Measurements from ENCODE around the gene TPCN1. TPM values are rescaled to one million over a fixed set of nuclear protein-coding genes. Genes with fewer than 3 reads are reported as not detected.
A peak's percentile ranks its signal among the peaks of the same experiment; 100 is the strongest.
"Not testable (repeated sequence)": the region's sequence is repeated elsewhere in the genome, so short reads cannot be mapped to it uniquely, and the experiment has no call there.

The TPCN1 gene
- total RNA-seq, 1 donor from 2014 or later: 43.1 TPM

DNA sequence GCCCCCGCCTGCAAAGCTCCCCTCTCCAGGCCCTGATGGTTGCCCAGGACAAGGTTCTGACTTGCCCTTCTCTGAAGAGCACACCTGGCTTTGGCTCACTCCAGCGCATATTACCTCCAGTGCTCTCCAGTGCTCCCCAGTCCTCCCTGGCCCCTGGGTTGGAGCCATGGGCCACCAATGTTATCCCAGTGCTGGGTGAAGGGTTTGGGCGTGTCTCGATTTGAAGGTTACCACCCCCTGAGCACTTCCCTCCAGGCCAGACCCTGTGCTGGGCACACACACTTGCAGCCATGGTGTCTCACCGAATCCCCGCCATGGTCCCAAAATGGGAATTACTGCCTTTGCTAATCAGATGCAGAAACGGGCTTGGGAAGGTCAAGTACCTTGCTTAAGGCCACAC lies 24.7 kb upstream of the TPCN1 start:
- no peak for DNase-seq (ENCODE audit: low read depth)

DNA sequence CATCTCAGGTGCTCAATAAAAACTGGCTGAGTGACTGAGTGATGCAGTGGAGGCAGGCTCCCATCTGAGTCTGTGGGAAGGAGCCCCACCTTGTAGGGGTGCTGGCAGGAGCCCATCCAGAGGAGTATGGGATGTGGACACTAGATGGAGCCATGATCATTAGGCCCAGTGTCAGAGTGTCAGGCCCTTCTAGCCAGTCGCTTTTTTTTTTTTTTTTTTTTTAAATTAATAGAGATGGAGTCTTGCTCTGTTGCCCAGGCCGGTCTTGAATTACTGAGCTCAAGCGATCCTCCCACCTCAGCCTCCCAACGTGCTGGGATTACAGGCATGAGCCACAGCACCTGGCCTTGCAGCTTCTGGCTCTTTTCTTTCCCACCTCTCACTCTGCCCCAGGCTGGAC lies 24.3 kb upstream of the TPCN1 start:
- DNase-seq (ENCODE audit: low read depth): peak; percentile 85

DNA sequence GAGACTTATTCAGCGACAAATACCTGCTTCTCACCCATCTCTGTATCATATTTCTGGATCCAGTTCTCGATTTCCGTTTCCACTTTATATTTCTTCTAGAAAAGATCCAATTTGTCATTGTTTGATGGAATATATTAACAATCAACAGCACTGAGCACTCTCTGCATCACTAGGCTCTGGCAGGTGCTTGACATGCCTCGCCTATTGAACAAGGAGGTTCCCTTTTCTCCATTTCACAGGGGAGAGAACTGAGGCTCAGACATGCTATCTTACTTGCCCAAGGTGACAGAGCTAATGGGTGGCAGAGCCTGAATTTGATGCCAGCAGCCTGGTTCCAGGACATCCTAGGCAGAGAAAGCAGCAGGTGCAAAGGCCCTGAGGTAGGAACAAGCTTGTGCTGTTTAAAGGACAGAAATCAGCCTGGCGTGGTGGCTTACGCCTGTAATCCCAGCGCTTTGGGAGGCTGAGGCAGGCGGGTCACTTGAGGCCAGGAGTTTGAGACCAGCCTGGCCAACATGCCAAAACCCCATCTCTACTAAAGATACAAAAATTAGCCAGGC lies 23.7 kb upstream of the TPCN1 start:
- DNase-seq (ENCODE audit: low read depth): no peak

DNA sequence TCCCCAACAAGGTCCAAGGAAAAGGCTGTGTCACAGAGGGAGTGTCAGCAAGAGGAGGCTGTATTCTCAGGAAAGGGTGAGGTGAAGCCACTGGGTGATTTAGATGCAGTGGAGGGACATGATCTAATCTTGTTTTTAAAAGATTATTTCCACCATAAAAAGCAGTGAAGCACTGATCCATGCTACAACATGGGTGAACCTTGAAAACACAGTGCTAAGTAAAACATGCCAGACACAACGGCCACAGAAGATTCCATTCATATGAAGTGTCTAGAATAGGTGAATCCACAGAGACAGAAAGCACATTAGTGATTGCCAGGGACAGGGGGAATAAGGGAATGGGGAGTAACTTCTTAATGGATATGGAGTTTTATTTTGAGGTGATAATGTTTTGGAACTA lies 23.0 kb upstream of the TPCN1 start:
- no peak for DNase-seq (ENCODE audit: low read depth)

DNA sequence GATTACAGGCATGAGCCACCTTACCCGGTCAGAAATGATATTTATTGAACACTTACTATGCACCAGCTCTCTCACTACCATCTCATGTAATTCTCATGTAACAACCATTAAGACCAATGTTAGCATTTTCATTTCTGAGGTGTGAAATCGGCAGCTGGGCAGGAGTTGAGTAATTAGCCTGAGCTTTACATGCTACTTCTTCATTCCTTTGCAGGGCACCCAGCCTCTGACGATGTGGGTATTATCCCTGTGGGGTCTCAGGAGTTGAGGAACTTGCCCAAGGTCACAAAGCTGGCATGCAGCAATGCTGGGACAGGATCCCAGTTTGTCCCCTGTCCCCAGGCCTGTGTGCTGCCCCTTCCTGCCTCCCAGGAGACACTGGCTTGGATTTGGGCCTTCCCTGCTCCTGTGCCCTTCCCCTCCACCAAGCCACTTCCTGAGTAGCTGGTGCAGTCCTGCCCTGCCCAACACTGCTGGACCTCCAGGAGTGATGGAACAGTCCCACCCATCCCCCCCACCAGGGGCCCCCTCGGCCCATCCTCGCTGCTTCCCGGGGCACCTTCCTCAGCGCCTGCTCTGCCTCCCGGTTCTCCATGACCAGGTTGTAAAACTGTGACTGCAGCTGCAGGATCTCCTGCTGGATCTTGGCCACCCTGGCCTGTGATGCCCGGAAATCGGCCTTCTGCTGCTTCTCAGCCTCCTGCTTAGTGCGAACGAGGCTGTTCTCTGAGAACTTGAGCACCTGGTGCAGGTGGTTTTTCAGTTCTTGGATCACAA lies 21.1 kb upstream of the TPCN1 start:
- DNase-seq (ENCODE audit: low read depth): no peak

DNA sequence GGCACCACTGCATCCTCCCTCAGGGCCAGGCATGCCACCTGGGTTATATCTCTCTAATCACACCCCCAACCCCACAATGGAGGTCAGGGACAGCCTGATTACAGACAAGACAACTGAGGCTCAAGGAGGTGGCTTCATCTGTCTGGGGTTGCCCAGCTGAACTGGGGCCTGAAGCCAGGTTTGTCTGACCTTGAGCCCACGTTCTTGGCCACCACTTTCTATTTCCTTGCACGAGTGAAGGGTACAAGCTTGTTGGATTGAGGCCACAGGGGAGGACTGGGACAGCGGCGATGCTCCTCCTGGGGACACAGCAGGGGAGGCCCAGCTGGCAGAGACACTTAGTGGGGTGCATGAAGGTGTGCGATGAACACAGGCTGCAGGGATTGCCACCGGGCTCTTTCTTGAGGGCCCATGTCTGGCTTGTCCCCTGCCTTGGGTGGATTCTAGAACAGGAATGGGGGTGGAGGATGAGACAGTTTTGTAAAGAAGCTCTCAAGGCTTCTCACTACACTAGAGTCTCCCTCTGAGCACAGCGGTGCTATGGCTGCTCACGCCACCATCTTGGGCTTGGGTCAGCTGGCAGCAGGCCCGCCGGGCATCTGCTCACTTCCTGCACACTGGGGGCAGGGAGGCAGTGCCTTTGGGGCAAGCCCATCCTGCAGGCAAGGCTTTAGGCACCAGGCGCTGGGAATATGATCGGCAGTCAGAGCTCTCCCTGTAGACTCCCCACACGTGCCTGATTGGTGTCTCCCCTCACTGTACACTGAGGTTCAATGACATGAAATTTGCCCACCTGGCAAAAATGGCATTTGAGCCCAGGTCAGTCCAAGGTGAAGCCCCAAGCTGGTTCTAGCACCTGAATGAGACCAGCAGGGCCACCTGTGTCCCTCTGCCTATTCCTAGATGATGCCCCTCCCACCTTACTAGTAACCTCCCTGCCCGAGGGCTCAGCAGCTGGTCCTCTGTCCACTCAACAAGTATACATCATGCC lies 19.8 kb upstream of the TPCN1 start:
- no peak for DNase-seq (ENCODE audit: low read depth)

DNA sequence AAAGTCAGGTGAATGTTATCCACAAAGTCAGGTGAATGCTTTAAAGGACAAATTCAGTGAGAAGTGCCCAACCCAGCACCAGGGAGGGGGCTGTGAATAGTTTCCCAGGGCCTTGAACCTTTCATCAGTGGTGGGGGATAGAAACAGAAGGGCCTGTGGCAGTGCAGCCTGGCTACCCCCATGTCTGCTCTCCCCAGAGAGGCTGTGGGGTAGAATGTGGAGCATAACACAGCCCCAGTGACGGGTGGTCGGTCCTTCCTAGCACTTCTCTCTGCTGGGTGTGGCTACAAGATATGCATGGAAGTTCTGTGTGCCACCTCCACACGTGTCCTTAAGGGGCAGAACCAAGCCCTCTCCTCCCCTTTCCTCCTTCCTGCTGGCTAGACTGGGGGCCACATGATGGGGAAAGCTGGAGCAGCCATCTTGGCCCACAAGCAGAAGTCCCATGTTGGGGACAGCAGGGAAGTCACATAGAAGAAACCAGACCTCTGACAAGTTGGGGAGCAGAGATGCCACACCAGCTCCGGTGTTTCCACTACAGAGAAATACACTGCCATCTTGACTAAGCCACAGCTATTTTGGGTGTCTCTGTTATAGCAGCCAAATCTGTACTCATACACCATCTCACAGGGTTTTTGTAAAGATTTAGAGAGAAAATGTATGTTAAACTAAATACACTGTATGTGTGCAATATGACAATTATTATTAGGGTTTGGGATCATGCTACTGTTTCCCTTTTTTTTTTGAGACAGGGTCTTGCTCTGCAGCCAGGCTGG lies 18.8 kb upstream of the TPCN1 start:
- no peak for DNase-seq (ENCODE audit: low read depth)

DNA sequence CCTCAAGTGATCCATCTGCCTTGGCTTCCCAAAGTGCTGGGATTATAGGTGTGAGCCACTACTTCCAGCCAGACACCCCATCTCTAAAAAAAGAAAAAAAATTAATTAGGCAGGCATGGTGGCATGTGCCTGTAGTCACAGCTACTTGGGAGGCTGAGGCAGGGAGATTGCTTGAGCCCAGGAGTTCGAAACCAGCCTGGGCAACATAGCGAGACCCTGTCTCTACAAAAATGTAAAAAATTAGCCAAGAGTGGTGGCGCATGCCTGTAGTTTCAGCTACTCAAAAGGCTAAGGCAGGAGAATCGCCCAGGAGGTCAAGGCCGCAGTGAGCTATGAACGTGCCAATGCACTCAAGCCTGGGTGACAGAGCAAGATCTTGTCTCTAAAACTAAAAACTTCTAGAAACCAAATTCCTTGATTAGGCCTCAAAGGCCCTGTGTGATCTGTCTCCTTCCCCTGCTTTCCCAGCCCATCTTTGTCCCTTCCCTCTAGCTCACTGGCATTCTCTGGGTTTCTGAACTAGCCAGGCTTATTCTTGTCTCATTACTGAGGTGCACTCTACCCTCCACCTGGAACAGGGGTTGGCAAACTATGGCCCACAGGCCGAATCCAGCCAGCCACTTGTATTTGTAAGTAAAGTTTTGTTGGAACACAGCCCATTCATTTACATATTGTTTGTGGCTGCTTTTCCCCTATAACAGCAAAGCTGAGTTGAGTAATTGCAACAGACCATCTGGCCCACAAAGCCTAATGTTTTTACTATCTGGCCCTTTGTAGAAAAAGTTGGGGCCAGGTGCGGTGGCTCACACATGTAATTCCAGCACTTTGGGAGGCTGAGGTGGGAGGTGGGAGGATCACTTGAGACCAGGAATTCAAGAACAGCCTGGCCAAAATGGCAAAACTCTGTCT lies 17.2 kb upstream of the TPCN1 start:
- no peak for DNase-seq (ENCODE audit: low read depth)

DNA sequence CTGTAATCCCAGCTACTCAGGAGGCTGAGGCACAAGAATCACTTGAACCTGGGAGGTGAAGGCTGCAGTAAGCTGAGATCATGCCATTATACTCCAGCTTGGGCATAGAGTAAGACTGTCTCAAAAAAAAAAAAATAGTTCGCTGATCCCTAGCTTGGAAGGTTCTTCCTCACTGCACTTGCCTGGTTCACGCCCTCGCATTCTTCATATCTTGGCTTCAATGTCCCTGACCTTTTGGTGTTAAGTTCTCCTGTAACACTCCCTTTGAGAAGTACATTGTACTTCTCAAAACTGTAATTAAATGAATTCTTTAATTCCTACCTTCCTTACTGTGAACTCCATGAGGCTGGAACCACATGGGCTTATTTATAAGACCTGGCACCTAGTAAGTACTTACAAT lies 16.5 kb upstream of the TPCN1 start:
- DNase-seq (ENCODE audit: low read depth): no peak

DNA sequence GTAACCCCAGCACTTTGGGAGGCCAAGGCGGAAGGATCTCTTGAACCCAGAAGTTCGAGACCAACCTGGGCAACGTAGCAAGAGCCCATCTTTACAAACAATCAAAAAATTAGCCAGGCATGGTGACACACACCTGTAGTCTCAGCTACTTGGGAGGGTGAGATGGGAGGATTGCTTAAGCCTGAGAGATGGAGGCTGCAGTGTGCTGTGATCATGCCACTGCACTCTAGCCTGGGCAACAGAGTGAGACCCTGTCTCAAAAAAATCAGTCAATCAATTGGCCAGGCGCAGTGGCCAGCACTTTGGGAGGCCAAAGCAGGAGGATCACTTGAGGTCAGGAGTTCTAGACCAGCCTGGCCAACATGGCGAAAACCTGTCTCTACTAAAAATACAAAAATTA lies 14.5 kb upstream of the TPCN1 start:
- DNase-seq (ENCODE audit: low read depth): not testable (repeated sequence)

DNA sequence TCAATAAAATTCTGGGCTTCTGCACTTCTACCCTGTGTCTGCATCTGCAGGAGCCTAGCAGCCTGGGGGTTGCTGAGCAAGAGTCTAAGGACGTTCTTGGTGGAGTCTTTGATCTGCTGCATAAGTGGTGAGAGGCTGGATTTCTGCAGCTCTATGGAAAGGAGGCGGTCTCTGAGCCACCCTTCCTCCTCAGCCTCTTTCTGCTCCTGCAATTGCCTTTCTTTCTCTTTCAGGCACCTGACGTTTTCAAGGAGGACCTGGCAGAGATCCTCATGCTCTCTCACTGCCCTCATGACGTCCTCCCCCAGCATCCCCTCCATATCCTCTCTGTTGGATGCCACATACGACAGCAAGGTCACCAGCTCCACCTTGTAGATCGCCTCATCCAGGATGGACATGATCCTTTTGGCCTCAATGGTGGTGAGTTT lies 13.6 kb upstream of the TPCN1 start:
- DNase-seq (ENCODE audit: low read depth): no peak

DNA sequence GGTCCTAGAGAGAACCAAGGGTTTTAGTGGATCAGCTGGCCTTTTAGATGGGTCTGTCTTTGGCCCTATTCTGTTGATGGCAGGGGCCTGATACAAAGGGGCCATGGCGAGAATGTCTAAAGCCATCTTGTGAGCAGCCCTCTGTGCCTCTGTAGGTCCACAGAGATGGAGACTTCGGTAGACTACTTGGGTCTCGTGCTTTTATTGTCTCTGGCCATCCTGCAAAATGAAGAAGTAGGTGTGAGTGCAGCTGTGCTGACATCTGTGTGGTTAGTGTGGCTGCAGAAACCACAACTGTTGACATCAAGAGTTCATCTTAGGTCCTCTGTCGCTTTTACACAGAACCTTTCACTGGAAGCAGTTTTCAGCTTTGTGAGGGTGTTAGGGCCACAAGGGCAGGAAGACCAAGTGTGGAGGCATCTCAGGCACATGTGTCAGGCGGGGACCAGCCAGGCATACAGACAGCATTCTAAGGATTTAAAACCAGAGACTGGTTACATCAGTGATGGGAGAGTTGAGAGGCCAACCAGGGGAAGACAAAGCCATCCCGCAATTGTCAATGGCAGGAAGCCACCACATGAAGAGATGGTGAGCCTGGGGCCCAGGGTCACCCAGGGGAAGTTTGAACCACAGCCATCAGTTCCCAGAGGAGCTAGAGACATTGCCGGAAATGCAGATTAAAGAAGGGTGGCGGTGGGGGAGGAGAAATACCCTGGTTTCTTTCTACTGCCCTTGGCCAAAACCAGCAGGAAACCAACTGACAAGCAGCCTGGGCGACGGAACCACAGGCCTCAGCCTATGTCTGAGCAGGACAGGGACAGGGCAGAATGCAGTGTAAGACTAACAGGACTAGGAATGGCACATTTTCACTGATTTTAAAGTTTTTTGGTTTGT lies 13.0 kb upstream of the TPCN1 start:
- DNase-seq (ENCODE audit: low read depth): no peak

DNA sequence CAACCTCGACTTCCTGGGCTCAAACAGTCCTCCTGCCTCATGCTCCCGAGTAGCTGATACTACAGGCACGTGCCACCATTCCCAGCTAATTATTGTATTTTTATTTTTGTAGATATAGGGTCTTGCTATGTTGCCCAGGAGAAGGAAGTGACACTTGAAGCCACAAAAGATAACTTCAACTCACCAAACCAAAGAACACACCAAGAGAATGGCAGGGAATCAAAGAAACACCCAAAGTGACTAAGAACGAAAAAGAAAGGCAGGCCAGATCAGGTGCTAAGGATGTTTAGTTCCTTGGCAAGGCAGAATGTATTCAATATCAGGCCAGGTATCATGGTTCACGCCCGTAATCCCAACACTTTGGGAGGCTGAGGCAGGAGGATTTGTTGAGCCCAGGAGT lies 10.1 kb upstream of the TPCN1 start:
- no peak for DNase-seq (ENCODE audit: low read depth)

DNA sequence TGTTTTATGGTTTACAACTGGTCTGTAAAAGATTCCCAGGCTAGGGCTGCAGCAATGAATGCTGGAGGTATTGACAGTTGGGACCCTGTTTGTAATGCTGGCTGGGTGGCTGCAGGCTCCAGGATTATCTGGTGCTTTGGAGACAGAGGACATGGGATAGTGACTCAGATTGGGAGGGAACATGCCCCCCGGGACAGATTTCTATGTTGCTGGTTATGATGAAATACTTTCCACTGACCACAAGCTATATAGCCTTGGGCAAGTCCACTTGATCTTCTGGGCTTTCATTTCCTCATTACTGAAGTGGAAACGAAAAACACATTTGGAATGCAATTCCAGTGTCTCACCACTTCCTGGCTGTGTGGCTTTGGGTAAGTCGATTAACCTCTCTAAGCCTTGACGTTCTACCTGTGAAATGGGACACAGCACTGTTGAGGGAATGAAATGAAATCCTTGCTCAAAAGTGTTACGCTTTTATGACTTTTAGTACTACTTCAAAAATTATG lies 6.3 kb upstream of the TPCN1 start:
- DNase-seq (ENCODE audit: low read depth): peak; percentile 79

DNA sequence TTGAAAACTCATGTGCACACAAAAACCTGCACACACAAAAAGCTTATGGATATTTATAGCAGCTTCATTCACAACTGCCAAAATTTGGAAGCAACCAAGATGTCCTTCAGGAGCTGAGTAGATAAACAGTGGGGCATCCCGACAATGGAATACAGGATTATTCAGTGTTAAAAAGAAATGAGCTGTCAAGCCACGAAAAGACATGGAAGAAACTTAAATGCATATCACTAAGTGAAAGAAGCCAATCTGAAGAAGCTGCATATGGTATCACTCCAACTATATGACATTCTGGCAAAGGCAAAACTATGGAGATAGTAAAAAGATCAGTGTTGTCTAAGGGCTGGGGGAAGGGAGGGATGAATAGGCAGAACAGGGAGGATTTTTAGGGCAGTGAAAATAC lies 5.2 kb upstream of the TPCN1 start:
- DNase-seq (ENCODE audit: low read depth): no peak

DNA sequence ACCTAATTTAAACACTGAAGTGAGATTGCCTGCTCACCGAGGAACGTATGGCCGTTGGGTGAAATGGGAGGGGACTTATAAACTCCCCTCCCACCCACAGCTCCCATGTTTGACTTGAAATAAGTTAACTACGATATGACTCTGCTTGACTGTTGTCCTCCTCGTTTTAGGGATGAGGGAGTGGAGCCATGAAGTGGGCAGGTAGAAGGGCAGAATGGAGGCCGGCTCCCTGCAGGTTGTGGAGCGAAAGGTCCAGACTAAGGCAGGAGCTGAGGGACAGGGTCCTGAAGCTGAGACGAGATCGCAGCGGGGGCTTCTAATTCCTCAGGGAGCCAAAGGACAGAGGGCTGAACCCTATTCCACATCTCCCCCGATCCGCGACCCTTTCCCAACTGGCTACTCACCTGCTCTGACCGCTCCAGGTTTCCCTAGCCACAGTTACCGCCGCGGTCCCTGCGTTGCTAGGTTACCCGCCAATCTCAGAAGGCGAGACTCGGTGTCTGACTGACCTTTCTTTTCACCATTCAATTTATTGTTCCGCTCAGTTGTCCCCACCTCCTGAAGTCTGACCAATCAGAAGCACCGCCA lies 577 bp upstream of the TPCN1 start:
- DNase-seq (ENCODE audit: low read depth): no peak

DNA sequence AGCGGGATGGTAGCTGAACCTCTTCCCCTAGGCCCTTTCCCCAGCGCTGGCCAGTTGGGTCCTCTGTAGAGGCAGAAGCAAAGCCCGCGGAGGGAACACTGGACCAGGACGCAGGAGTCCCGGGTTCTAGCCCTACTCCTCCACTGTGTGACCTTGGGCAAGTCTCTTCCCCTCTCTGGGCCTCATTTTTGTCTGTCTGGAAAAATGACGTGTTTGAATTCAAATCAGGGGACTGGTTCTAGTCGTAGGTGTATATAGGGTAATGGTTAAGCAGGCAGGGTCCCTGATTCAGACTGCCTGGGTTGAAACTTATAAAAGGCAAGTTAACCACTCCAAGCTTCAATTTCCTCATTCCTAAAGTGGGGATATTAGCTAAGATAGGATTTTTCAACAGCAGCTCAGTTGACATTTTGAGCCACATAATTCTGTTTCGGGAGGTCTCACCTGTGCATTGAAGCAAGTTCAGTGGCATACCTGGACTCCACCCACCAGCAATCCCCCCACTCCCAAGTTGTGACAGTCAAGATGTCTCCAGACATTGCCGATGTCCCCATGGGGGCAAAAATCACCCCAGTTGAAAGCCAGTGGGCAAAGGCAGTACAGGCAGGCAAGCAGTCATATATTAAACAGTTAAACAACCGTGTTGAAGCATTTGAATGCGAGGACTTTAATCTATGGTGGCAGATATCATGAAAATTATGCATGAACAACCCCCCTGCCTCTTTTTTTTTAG lies 899 bp downstream of the TPCN1 start:
- no peak for DNase-seq (ENCODE audit: low read depth)

All from myocyte (in vitro differentiated cells).